NOMO-1 (cell line): Measurements from ENCODE around the gene P2RY6.

Source experiments
- DNase-seq, 2 experiments: peaks; one replicate each; lab custom pipeline; 2025; ENCODE audit not compliant: unreplicated experiment in 2 of 2; lab: John Stamatoyannopoulos, UW

P2RY6 gene

DNA sequence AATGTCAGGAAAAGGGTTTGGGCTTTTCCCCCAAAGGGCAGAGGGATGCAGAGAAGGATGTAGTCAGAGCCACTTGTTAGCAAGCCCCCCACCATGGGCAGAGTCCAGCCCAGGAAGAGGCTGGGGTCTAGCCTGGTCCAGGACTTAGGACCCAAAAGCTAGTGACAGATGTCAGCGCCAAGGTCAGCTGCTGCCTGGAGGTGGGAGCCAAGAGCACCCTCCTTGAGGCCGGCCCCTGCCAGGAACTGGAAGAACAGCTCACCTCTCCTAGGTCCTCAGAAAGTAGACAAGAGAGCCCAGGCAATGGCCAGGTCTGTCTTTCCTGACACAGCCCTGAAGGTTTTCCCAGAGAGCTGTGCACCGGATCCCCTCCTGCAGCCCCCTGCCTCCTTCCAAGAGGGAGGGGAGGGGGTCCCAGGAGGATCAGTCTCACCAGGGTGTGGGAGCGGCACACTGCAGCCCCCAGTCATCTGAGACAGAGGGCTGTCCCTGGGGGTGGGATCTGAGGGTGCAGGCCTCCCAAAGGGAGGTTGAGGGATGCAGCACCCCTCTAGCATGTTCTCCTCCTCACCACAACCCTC is 21.3 kb downstream of the P2RY6 start:
- DNase-seq = no peak

DNA sequence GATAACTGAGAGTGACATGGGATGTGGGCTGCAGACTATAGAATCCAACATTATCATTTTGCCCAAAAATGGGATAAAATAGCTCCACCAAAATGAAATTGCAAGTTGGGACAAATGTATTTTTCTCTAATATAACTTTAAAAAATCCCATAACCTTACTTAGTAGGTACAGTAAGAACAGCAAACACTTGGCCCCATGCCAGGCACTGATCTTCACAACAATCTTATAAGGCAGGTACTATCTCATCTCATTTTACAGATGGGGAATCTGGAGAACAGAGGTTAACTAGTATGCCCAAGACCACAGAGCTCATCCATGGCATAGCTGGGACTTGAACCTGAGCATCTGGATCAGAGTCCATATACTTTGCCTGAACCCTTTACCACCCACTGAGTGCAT is 22.5 kb downstream of the P2RY6 start:
- DNase-seq = no peak

DNA sequence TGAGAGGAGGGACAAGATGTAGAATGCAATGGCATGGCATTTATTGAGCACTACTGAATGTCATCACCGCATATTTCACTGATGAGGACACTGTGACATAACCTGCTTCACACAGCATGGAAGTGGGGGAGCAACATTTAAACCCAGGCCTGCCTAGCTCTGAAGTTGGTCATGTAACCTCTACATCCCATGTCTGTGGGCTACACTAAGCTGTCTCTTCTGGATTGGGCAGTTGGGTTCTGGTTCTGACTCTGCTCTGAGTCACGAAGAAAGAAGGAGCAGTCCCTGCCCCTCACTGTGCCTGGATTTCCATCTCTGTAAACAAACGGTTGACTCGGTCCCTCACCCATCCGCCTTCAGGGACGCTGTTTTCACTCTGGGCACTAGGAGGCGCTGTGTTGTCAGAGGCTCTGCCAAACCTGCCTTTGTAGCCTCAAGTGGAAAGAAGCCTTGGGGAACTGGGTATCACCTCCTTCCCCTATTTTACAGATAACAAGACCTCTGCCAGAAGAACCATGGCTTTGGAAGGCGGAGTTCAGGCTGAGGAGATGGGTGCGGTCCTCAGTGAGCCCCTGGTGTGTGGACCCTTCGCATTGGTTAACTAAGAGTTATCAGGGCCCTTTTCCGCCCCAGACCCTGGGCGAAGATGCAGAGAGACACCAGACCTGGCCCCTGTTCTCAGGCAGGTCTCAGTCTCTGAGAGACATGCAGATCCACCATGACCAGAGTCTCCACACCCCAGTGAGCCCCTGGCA is 23.3 kb downstream of the P2RY6 start:
- peak; percentile 72 to 76 for DNase-seq

DNA sequence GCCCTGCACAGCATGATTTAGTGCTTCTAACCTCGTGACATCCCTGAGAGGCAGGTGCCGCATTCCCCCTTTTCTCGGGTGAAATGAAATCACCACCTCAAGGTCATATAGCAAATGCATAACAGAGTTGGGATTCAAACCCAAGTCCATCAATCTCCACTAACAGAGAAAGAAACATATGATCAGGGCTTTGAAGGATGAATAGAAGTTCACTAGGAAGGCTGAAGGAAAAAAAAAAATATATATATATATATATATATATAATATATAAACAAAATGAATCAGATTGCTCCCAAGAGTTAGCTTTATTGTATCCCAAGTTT is 23.8 kb downstream of the P2RY6 start:
- no peak for DNase-seq

DNA sequence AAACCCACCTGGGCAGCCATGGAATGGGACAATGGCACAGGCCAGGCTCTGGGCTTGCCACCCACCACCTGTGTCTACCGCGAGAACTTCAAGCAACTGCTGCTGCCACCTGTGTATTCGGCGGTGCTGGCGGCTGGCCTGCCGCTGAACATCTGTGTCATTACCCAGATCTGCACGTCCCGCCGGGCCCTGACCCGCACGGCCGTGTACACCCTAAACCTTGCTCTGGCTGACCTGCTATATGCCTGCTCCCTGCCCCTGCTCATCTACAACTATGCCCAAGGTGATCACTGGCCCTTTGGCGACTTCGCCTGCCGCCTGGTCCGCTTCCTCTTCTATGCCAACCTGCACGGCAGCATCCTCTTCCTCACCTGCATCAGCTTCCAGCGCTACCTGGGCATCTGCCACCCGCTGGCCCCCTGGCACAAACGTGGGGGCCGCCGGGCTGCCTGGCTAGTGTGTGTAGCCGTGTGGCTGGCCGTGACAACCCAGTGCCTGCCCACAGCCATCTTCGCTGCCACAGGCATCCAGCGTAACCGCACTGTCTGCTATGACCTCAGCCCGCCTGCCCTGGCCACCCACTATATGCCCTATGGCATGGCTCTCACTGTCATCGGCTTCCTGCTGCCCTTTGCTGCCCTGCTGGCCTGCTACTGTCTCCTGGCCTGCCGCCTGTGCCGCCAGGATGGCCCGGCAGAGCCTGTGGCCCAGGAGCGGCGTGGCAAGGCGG is 24.5 kb downstream of the P2RY6 start:
- DNase-seq = no peak

DNA sequence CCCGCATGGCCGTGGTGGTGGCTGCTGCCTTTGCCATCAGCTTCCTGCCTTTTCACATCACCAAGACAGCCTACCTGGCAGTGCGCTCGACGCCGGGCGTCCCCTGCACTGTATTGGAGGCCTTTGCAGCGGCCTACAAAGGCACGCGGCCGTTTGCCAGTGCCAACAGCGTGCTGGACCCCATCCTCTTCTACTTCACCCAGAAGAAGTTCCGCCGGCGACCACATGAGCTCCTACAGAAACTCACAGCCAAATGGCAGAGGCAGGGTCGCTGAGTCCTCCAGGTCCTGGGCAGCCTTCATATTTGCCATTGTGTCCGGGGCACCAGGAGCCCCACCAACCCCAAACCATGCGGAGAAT is 25.1 kb downstream of the P2RY6 start:
- DNase-seq = no peak

DNA sequence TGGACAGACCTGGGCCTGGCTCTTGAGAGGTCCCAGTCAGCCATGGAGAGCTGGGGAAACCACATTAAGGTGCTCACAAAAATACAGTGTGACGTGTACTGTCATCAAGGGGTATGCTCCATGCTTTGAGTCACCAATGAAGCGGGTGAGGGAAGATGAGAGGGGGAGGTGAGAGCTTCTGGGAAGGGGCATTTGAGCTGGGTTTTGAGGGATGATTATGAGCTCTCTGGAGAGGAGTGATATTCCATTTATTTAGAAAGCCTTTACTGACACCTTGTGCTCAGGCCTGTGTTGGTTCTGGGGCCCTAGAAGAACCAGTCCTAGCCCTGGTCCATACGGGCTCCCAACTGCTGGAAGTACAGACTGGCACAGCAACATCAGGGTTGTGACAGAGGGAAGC is 25.6 kb downstream of the P2RY6 start:
- DNase-seq = no peak

DNA sequence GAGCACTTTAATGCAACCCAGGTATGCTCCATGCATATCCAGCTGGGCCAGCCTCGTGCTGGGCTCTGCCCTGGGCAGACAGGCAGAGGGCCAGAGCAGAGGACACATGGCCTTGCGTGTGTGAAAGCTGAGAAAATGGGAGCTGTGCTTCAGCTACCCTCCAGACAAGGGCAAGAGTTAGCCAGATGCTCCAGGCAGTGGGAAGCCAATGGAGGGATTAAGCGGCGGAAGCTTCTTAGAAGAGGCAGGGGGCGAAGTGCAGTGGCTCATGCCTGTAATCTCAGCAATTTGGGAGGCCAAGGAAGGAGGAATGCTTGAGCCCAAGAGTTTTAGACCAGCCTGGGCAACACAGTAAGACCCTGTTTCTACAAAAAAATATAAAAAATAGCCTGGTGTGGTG is 26.1 kb downstream of the P2RY6 start:
- DNase-seq = no peak

DNA sequence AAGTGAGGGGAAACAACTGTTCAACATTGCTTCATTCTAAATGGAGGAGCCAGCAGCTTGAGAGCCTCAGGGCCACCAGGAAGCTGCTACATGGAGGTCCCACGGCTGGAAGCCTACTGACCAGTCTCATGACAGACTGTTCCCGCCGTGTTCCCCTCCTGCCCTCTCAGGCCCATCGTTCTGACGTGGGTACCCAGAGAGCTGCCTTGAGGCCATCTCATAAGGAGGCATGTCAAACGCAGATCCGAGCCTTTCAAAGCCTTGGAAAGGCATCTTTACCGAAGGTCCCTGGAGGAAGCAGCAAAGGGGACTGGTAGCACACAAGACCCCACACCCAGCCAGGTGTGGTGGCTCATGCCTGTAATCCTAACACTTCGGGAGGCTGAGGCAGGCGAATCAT is 27.6 kb downstream of the P2RY6 start:
- DNase-seq = no peak

DNA sequence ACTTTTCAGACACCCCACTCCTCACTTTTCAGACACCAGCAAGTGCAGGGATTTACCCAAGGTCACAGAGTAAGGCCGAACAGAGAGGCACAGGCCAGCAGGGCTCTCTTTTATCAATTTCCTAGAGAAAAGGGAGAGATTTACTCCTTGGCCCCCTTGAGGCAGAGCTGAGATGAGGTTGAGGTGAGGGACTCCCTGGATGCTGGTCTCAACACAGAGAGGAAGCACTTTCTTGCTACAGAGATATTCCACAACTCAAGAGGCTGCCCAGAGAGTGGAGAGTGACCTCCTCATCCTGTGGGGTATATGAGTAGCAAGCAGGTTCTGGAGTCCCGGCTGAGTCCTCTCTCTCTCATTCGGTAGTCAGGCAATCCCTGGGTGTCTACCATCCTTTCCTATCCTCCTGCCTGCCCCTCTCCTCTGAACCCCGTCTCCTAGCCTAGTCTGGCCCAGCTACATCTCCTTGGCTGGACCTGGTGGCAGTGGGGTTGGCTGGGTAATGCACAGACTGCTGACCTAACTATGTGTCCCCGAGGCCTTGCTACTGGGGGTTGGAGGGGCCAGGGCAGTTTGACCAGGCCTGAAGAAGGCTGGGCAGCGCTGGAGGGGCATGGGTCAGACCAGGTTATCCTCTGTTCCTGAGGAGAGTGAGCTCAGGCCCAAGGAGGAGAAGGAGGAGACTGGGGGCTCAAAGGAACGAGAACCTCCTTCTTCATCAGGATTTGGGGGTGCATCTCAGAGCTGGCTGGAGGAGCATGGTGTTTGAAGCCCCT is 34.1 kb downstream of the P2RY6 start:
- DNase-seq = no peak

DNA sequence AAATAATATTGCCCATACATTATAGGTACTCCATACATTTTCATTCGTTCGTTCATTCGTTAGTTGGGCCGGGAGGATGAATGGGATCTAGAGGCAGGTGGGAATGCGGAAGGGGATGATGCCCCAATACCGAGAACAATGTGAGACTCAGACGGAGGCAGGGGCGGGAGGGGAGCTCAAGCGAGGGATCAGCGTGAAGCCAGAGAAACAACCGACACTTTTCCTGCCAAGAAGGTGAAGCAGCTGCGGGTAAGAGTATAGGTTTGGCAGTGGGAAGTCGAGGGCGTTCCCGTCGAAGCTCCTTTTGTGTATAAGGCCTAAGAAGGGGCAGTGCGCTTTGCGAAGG is 34.8 kb downstream of the P2RY6 start:
- DNase-seq = no peak

DNA sequence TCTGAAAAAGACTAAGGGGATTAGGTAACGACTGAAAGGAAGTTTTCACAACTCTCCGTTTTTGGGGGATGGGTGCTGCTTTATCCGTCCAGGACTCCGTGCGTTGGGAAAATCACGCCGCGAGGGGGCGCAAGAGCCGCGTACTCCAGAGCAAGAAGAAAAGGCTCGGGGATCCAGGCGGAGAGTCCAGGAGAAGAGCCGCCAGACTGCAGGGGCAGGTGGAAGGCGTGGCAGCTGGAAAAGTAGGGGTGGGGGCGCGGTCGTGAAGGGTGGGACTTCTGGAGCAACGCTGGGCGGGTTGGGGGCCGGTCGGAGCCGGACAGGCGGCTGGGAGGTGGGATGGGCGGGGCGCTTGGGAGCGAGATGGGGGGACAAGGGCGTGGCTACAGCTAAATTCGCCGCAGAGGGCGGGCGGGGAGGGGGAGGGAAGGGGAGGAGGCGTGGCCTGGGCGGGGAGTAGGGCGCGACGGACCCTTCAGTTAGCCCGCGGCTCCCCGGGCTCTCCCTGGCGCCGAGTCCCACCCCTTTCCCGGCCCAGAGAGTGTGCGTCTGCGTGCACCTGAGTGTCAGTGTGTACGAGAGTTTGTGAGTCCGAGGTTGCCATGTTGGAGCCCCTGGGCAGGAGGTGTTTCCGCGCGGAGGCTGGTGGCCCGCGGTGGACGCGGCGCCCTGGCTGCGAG is 35.3 kb downstream of the P2RY6 start:
- peak; percentile 94 to 96 for DNase-seq

DNA sequence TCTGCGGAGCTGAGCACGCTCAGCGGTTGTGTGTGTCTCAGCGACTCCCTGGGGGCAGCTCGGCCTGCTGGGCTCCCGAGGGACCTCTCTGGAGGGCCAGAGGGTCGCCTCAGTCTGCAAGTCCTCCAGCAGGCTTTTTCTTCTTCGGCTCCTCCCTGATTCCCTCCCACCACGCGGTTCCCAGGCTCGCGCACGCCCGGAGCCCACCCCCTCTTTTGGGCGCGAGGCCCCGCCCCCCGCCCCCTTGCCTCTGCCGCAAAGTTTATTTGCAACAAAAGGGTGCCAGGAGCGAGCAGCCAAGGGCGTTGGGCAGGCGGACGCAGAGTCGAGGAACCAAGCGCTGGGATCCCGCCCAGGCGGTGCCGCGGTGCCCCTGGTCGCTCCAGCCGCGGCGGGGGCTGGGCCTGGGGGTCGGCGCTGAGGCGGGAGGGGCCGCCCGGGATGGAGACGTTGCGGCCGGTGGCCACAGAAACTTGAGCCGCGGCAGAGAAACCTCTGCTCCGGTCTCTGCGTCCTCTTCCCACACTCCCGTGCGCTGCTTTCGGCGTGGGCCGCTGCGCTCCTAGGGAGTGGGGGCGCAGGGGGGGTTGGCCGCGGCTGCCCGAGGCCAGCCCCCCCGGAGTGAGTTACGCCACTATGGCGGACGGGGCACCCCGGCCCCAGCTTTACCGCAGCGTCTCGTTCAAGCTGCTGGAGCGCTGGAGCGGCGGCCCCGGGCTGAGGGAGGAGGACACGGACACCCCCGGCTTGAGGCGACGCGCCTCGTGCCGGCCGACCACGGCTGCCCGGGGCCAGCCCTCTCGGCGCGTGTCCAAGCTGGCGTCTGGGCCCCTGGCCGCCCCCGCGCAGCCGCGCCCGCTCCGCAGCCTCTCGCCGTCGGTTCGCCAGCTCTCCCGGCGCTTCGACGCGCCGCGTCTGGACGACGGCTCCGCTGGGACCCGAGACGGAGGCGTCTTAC is 36.1 kb downstream of the P2RY6 start, which contains the start of gene ARHGEF17:
Gene ARHGEF17 (plus strand): TSS at position 274 of the 958 bp plus-strand sequence. CDS start 363 bp downstream, at position 637.
- peak in 1 of 2 experiments; percentile 44 for DNase-seq

DNA sequence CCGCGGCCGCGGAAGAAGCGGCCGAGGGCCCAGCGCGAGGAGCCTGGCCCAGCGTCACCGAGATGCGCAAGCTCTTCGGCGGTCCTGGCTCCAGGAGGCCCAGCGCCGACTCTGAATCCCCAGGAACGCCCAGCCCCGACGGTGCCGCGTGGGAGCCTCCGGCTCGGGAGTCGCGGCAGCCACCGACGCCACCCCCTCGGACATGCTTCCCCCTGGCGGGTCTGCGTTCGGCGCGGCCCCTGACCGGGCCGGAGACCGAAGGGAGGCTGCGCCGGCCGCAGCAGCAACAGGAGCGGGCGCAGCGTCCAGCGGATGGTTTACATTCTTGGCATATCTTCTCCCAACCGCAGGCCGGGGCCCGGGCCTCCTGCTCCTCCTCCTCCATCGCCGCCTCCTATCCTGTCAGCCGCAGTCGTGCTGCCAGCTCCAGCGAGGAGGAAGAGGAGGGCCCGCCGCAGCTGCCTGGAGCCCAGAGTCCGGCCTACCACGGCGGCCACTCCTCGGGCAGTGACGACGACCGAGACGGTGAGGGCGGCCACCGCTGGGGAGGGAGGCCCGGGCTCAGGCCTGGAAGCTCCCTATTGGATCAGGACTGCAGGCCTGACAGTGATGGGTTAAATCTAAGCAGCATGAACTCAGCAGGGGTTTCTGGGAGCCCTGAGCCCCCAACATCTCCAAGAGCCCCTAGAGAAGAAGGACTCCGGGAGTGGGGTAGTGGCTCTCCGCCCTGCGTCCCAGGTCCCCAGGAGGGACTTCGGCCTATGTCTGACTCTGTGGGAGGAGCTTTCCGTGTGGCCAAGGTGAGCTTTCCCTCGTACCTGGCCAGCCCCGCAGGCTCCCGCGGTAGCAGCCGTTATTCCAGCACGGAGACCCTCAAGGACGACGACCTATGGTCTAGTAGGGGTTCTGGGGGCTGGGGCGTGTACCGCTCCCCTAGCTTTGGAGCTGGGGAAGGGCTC is 37.1 kb downstream of the P2RY6 start:
- peak in 1 of 2 experiments; percentile 16 for DNase-seq

DNA sequence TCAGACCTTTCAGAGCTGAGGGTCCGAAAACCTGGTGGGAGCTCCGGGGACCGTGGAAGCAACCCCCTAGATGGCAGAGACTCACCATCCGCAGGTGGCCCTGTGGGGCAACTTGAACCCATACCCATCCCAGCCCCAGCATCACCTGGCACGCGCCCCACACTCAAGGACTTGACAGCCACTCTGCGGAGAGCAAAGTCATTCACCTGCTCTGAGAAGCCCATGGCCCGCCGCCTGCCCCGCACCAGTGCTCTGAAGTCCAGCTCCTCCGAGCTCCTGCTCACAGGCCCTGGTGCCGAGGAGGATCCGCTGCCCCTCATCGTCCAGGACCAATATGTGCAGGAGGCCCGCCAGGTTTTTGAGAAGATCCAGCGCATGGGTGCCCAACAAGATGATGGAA is 37.9 kb downstream of the P2RY6 start:
- no peak for DNase-seq

DNA sequence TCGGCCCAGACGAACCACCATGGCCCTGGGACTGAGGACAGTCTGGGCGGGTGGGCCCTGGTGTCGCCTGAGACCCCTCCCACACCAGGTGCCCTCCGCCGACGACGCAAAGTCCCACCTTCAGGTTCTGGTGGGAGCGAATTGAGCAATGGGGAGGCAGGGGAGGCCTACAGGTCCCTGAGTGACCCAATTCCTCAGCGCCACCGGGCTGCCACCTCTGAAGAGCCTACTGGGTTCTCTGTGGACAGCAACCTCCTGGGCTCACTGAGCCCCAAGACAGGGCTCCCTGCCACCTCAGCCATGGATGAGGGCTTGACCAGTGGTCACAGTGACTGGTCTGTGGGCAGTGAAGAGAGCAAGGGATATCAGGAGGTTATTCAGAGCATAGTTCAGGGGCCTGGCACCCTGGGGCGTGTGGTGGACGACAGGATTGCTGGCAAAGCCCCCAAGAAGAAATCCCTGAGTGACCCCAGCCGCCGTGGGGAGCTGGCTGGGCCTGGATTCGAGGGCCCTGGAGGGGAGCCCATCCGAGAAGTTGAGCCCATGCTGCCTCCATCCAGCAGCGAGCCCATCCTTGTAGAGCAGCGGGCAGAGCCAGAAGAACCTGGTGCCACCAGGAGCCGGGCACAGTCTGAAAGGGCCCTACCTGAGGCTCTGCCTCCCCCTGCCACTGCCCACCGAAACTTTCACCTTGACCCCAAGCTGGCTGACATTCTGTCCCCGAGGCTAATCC is 38.7 kb downstream of the P2RY6 start:
- DNase-seq = no peak

DNA sequence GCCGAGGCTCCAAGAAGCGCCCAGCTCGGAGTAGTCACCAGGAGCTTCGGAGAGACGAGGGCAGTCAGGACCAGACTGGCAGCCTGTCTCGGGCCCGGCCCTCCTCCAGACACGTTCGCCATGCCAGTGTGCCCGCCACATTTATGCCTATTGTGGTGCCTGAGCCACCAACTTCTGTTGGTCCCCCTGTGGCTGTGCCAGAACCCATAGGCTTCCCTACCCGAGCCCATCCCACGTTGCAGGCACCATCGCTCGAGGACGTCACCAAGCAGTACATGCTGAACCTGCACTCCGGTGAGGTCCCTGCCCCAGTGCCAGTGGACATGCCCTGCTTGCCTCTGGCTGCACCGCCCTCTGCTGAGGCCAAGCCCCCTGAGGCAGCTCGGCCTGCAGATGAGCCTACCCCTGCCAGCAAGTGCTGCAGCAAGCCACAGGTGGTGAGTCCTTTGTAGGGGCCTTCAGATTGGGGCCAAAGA is 39.3 kb downstream of the P2RY6 start:
- DNase-seq = no peak

DNA sequence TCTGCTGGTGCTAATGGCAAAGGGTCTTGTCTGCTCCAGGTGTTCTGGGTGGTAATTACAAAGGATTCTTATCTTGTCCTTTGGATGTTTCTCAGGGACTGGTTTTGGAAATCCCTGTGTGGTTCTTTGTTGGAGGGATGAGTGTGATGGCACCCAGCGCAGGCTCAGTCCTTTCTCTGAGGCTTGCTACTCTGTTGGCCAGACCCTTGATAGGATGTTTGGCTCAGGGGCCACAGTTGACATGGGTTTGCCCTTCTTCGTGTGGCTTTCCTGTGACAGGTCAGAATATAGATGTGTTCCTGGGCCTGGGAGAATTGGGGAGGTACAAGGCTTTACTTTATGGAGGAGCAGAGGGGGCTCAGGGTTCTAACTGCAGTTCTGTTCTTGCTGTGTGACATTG is 39.9 kb downstream of the P2RY6 start:
- no peak for DNase-seq
